ENCODE data around the gene PHYKPL. TPM values are rescaled to one million over a fixed set of nuclear protein-coding genes. Genes with fewer than 3 reads are reported as not detected.
"Not testable (repeated sequence)": the region's sequence is repeated elsewhere in the genome, so short reads cannot be mapped to it uniquely, and the experiment has no call there.

Gene PHYKPL
- total RNA-seq, 1 donor from 2014 or later, result 89.7 TPM

DNA sequence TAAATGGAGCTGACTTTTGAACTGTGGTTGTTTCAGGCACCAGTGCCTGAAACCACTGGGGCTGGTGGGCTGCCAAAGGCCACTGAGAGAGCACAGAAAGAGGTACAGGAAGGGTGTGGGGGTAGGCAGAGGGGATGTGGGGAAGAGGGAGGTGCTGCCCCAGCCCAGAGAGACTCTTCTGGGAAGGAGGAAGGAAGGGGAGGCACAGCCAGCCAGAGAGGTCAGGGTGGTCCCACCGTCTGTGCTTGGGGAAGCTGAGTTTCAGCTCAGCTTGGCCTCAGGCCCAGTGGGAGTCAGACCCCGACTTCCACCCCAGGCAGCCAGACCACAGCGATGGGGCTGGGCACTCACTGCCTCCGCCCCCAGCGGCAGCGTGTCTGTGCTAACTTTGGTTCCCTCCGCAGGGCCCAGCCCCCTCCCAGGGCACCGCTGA is 8.6 kb upstream of the PHYKPL start:
- Mint-ChIP-seq H3K9me3 (ENCODE audit: unreplicated experiment) (peaks cover 2% of the 10 kb centered on the region), H3K4me1 (ENCODE audit: low read depth, unreplicated experiment) (no peaks in the 10 kb centered on the region), H3K36me3 (ENCODE audit: unreplicated experiment) (no peaks in the 10 kb centered on the region), H3K4me3 (ENCODE audit: unreplicated experiment) (no peak overlapping the region), H3K27ac (ENCODE audit: unreplicated experiment) (no peak overlapping the region), H3K27me3 (ENCODE audit: unreplicated experiment) (peaks cover 5% of the 10 kb centered on the region)
- DNase-seq, result no peak
- TF ChIP-seq CTCF (IDR thresholded peaks at IDR 0.05; ENCODE audit: partially characterized antibody, unreplicated experiment), result no peak

DNA sequence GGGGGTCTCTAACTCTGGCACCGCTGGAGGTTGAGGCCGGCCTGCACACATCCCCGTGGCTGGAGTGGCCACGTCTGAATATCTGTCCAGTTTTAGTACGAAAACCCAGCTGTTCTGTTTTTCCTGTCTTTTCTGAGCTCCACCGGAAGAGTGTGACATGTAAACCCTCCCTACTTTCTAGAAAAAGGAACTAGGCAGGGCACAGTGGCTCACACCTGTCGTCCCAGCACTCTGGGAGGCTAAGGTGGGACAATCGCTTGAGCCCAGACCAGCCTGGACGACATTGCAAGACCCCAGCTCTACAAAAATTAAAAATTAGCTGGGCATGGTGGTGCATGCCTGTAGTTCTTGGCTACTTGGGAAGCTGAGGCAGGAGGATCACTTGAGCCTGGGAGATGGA is 8.2 kb upstream of the PHYKPL start:
- Mint-ChIP-seq H3K4me1 (ENCODE audit: low read depth, unreplicated experiment) (no peaks in the 10 kb centered on the region), H3K9me3 (ENCODE audit: unreplicated experiment) (peaks cover 2% of the 10 kb centered on the region), H3K27ac (ENCODE audit: unreplicated experiment) (no peak overlapping the region), H3K36me3 (ENCODE audit: unreplicated experiment) (no peaks in the 10 kb centered on the region), H3K27me3 (ENCODE audit: unreplicated experiment) (peaks cover 5% of the 10 kb centered on the region), H3K4me3 (ENCODE audit: unreplicated experiment) (no peak overlapping the region)
- TF ChIP-seq CTCF (IDR thresholded peaks at IDR 0.05; ENCODE audit: partially characterized antibody, unreplicated experiment), result no peak
- DNase-seq, result no peak

DNA sequence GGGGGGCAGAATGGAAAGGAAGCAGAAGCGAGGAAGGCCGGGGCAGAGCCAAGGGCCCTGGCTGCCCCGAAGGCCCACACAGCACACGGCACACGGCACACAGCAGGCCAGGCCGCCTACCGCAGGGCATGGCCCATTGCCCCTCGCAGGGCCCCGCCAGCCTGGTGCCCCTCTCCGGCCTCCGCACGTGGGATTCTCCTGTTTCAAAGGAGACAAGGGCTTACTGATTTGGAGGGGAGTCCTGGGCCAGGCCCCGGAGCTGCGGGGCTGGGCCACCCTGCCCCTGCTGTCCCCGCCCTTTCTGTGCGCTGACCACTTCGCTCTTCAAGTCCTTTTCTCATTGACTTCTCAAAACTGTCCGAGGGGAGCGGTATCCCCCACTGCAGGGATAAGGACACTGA is 7.7 kb upstream of the PHYKPL start:
- Mint-ChIP-seq H3K4me1 (ENCODE audit: low read depth, unreplicated experiment) (no peaks in the 10 kb centered on the region), H3K4me3 (ENCODE audit: unreplicated experiment) (no peak overlapping the region), H3K27me3 (ENCODE audit: unreplicated experiment) (peaks cover 6% of the 10 kb centered on the region), H3K9me3 (ENCODE audit: unreplicated experiment) (peaks cover 2% of the 10 kb centered on the region), H3K27ac (ENCODE audit: unreplicated experiment) (no peak overlapping the region), H3K36me3 (ENCODE audit: unreplicated experiment) (no peaks in the 10 kb centered on the region)
- no peak for TF ChIP-seq CTCF (IDR thresholded peaks at IDR 0.05; ENCODE audit: partially characterized antibody, unreplicated experiment)
- no peak for DNase-seq

DNA sequence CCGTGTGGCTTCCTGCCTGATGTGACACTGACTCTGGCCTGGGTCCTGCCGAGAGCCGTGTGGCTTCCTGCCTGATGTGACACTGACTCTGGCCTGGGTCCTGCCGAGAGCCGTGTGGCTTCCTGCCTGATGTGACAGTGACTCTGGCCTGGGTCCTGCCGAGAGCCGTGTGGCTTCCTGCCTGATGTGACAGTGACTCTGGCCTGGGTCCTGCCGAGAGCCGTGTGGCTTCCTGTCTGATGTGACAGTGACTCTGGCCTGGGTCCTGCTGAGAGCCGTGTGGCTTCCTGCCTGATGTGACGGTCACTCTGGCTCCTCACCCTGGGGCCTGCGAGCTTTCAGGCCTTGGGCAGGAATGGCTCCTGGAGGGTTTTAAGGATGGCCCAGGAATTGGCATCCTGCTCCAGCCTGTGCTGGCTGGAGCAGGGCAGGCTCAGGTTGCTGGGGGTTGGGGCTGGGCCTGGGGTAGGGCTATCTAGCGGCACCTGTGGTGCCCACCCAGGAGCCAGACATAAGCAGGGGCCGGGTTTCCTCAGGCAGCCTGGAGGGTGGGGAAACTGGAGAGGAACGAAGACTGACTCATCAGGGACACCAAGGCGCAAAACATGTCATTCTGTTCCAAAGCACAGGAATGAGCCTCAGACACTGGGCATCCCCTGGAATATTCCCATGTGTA is 7.2 kb upstream of the PHYKPL start:
- H3K27ac Mint-ChIP-seq (ENCODE audit: unreplicated experiment); H3K36me3 Mint-ChIP-seq (ENCODE audit: unreplicated experiment); DNase-seq; H3K4me3 Mint-ChIP-seq (ENCODE audit: unreplicated experiment); H3K9me3 Mint-ChIP-seq (ENCODE audit: unreplicated experiment); H3K27me3 Mint-ChIP-seq (ENCODE audit: unreplicated experiment); H3K4me1 Mint-ChIP-seq (ENCODE audit: low read depth, unreplicated experiment): not testable (repeated sequence)

DNA sequence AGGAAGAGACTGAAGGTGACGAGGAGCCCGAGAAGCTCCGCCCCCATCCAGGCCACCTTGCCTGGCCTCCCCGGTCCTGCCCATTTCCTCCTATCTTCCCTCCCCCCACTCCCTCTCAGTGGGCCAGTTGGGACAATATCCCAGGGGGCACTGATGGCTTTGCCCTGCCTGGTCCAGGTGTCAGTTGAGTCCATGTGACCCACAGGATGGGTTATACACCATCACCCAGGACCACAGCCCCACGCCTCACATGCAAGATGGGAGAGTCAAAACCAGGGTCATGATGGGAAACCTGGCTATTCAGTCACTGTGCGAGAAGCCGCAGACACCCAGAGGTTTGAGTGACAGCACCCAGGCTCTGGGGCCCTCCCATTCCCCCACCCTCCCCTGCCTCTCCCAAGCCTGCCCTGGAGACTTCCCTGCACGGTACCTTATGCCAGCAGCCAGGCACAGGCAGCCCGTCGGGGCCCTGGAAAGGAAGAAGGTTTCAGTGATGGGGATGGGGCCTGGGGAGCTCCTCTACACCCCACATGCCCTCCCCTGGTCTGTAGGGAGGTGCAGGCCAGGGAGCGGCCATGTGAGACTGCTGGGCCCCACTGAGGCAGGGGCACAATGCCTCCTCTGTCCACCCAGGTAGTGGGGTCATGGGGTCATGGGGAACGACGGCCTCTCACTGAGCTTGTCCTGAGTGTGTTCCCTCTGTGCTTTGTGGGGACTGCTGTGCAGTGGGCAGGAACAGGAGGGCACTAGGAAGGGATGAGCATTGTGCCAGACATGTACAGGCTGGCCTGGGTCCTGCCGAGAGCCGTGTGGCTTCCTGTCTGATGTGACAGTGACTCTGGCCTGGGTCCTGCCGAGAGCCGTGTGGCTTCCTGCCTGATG is 6.3 kb upstream of the PHYKPL start:
- Mint-ChIP-seq H3K9me3 (ENCODE audit: unreplicated experiment) (peaks cover 2% of the 10 kb centered on the region), H3K4me3 (ENCODE audit: unreplicated experiment) (no peak overlapping the region), H3K36me3 (ENCODE audit: unreplicated experiment) (no peaks in the 10 kb centered on the region), H3K4me1 (ENCODE audit: low read depth, unreplicated experiment) (no peaks in the 10 kb centered on the region), H3K27me3 (ENCODE audit: unreplicated experiment) (peaks cover 6% of the 10 kb centered on the region), H3K27ac (ENCODE audit: unreplicated experiment) (no peak overlapping the region)
- DNase-seq, result no peak
- TF ChIP-seq CTCF (IDR thresholded peaks at IDR 0.05; ENCODE audit: partially characterized antibody, unreplicated experiment), result no peak
